ENCODE results near the gene APOBEC3F. TPM values are rescaled to one million over a fixed set of nuclear protein-coding genes. Genes with fewer than 3 reads are reported as not detected.

Gene APOBEC3F
- total RNA-seq, 2 experiments from 2014 or later = 20.7 to 25.0 TPM

- Mint-ChIP-seq H3K4me1 (ENCODE audit: low read depth) (peaks cover 88% of the 10 kb centered on the region), H3K9me3 (no peaks in the 10 kb centered on the region), H3K36me3 (ENCODE audit: low read depth) (peaks cover 5% of the 10 kb centered on the region), H3K4me3 (peak overlapping the region; percentile 51), H3K27me3 (no peaks in the 10 kb centered on the region), H3K27ac (peak overlapping the region; percentile 98)
- ChIA-PET CTCF (interaction anchor here (0.9 to 1.1 kb wide), 3 partner anchors 26 to 89 kb away, joined by 3 to 4 read pairs (median 4); no protein-coding TSS in a partner anchor), POLR2A (interaction anchor here (1.6 kb wide), 1 partner anchor 22 kb away, joined by 4 read pairs; no protein-coding TSS in a partner anchor)
- DNase-seq (peak; percentile 68), ATAC-seq (no peak)
- no peak for TF ChIP-seq CTCF (IDR thresholded peaks at IDR 0.05)
- intact Hi-C loops (cut with micrococcal nuclease) = no loop called here
Observed at GRCh38 chr22:39092111-39092862, 51.6 kb downstream of the APOBEC3F start.

- ATAC-seq (no peak), DNase-seq (peak; percentile 43)
- peaks cover 90% of the 10 kb centered on the region for H3K4me1 Mint-ChIP-seq (ENCODE audit: low read depth)
- ChIA-PET CTCF (interaction anchor here (1.1 to 1.4 kb wide), 2 partner anchors 24 to 226 kb away, joined by 3 read pairs; no protein-coding TSS in a partner anchor), POLR2A (interaction anchor here (0.6 to 1.0 kb wide), 3 partner anchors 19 to 223 kb away, joined by 3 to 4 read pairs (median 3); partner anchors contain the start of gene CBX6)
- no peaks in the 10 kb centered on the region for H3K27me3 Mint-ChIP-seq
- H3K4me3 Mint-ChIP-seq = no peak overlapping the region
- no peak for TF ChIP-seq CTCF (IDR thresholded peaks at IDR 0.05)
- H3K36me3 Mint-ChIP-seq (ENCODE audit: low read depth) = no peaks in the 10 kb centered on the region
- no peaks in the 10 kb centered on the region for H3K9me3 Mint-ChIP-seq
- H3K27ac Mint-ChIP-seq = peak overlapping the region; percentile 84
- intact Hi-C loops (cut with micrococcal nuclease) = loop anchor here (2.0 kb wide), 1 partner anchor 22 kb away; no protein-coding TSS in a partner anchor
Observed at GRCh38 chr22:39094717-39095389, 54.2 kb downstream of the APOBEC3F start.

- Mint-ChIP-seq H3K4me3 (peak overlapping the region; percentile 7), H3K27ac (peak overlapping the region; percentile 84), H3K36me3 (ENCODE audit: low read depth) (no peaks in the 10 kb centered on the region), H3K9me3 (no peaks in the 10 kb centered on the region), H3K4me1 (ENCODE audit: low read depth) (peaks cover 89% of the 10 kb centered on the region), H3K27me3 (no peaks in the 10 kb centered on the region)
- ATAC-seq (no peak), DNase-seq (no peak)
- no peak for TF ChIP-seq CTCF (IDR thresholded peaks at IDR 0.05)
- ChIA-PET CTCF (interaction anchor here (1.4 kb wide), 1 partner anchor 23 kb away, joined by 3 read pairs; no protein-coding TSS in a partner anchor), POLR2A (interaction anchor here (0.6 kb wide), 1 partner anchor 10 kb away, joined by 5 read pairs; no protein-coding TSS in a partner anchor)
- intact Hi-C loops (cut with micrococcal nuclease) = loop anchor here (2.0 kb wide), 1 partner anchor 21 kb away; no protein-coding TSS in a partner anchor
Observed at GRCh38 chr22:39095971-39096370, 55.3 kb downstream of the APOBEC3F start.

- H3K4me1 Mint-ChIP-seq (ENCODE audit: low read depth) = peaks cover 80% of the 10 kb centered on the region
- ChIA-PET POLR2A (no interaction called here), CTCF (interaction anchor here (2.6 kb wide), 1 partner anchor 11 kb away, joined by 10 read pairs; no protein-coding TSS in a partner anchor)
- peak; percentile 82 for DNase-seq
- H3K27ac Mint-ChIP-seq = peak within 1 kb of the TSS; percentile 92
- no peaks in the 10 kb centered on the region for H3K9me3 Mint-ChIP-seq
- no peaks in the 10 kb centered on the region for H3K27me3 Mint-ChIP-seq
- intact Hi-C loops (cut with micrococcal nuclease) = no loop called here
- peak; percentile 60 for ATAC-seq
- no peak for TF ChIP-seq CTCF (IDR thresholded peaks at IDR 0.05)
- no peaks in the 10 kb centered on the region for H3K36me3 Mint-ChIP-seq (ENCODE audit: low read depth)
- peak within 1 kb of the TSS; percentile 74 for H3K4me3 Mint-ChIP-seq
Observed at GRCh38 chr22:39097098-39098020, 56.7 kb downstream of the APOBEC3F start, which contains the start of gene APOBEC3H. Gene APOBEC3H, plus strand, starts transcription at chr22:39097244. Its CDS starts 3,035 bp downstream, at chr22:39100279.

Data from activated CD8-positive, alpha-beta T cell treated with anti-CD3 and anti-CD28 coated beads for 36 hours (primary cell).